T1000 (cell line): ENCODE results near the gene DICER1.

Experiments used
- DNase-seq: peaks from one replicate; lab custom pipeline; 2025; ENCODE audit warnings: mixed read lengths; lab: John Stamatoyannopoulos, UW

The DICER1 gene

GRCh38 chr14:95061317-95062093 lies 95.8 kb downstream of the DICER1 start:
- no peak for DNase-seq

GRCh38 chr14:95059126-95059525 lies 98.2 kb downstream of the DICER1 start:
- DNase-seq, result no peak

GRCh38 chr14:95058491-95058890 lies 98.8 kb downstream of the DICER1 start:
- DNase-seq, result no peak

GRCh38 chr14:95057851-95058250 lies 99.5 kb downstream of the DICER1 start:
- DNase-seq, result no peak

- no peak for DNase-seq
Observed at GRCh38 chr14:95057147-95057546, 100.2 kb downstream of the DICER1 start.

GRCh38 chr14:95056476-95056875 lies 100.9 kb downstream of the DICER1 start:
- no peak for DNase-seq

GRCh38 chr14:95055318-95055717 lies 102.0 kb downstream of the DICER1 start:
- DNase-seq, result no peak

- DNase-seq, result no peak
Observed at GRCh38 chr14:95054346-95055280, 102.7 kb downstream of the DICER1 start.

- no peak for DNase-seq
Observed at GRCh38 chr14:95052016-95052585, 105.2 kb downstream of the DICER1 start.

- DNase-seq, result no peak
Observed at GRCh38 chr14:95049952-95050351, 107.4 kb downstream of the DICER1 start.

- no peak for DNase-seq
Observed at GRCh38 chr14:95048771-95049312, 108.5 kb downstream of the DICER1 start.

- no peak for DNase-seq
Observed at GRCh38 chr14:95047754-95048153, 109.6 kb downstream of the DICER1 start.

- DNase-seq, result no peak
Observed at GRCh38 chr14:95046711-95047681, 110.3 kb downstream of the DICER1 start.

GRCh38 chr14:95045836-95046430 lies 111.4 kb downstream of the DICER1 start:
- no peak for DNase-seq

GRCh38 chr14:95045106-95045701 lies 112.1 kb downstream of the DICER1 start:
- DNase-seq, result no peak

GRCh38 chr14:95044463-95045105 lies 112.7 kb downstream of the DICER1 start:
- no peak for DNase-seq

GRCh38 chr14:95043732-95044462 lies 113.4 kb downstream of the DICER1 start:
- no peak for DNase-seq

GRCh38 chr14:95043314-95043713 lies 114.0 kb downstream of the DICER1 start:
- no peak for DNase-seq

- no peak for DNase-seq
Observed at GRCh38 chr14:95041477-95042020, 115.8 kb downstream of the DICER1 start.
